Measurements from ENCODE around the gene ZNF784. TPM values are rescaled to one million over a fixed set of nuclear protein-coding genes. Genes with fewer than 3 reads are reported as not detected.
A peak's percentile ranks its signal among the peaks of the same experiment; 100 is the strongest.

Gene ZNF784
- total and polyA plus RNA-seq, 2 of the 13 experiments (the other 11 are each of a cell fraction or from before 2014, with no cell fraction given) = 4.1 to 4.2 TPM

DNA sequence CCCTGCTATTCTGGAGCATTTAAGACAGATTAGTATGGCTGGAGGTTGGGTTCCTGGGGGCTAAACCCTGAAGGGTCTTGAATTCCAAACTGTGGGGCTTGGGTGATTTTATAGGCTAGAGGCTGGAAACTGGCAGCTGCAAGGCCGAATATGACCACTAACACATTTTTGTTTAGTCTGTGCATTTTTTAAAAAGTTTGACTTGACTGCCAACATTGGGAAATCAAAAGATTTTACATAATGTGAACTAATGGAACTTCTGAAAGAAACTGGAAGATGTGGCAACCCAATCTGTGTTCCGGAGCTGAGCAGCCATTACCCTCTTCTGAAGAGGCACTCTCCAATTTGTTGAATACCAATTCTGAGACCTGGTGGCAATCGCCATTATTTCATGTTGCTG lies 5.1 kb downstream of the ZNF784 start:
- H3K9me3 ChIP-seq (ENCODE audit: low read length) = no peaks in the 10 kb centered on the region

DNA sequence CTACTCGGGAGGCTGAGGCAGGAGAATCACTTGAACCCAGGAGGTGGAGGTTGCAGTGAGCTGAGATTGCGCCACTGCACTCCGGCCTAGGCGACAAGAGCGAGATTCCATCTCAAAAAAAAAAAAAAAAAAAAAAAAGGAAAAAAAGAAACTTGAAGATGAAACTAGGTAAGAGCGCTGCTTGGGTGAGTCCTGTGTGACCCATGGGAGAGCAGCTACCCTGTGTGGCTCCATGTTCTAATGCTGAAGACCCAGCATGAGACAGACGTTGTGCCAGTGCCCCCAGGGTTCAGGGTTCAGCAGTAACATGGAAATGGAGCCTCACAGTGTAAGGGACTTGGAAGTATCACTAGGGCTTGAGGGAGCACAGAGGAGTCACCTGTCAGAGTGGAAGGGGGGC lies 5.9 kb downstream of the ZNF784 start:
- CTCF ChIA-PET (ENCODE audit: low intra/inter-chr PET ratio, low total read pairs) = no interaction called here
- Histone ChIP-seq H2AFZ (ENCODE audit: low read length) (no peak overlapping the region), H3K79me2 (ENCODE audit: insufficient read depth, low read length) (no peaks in the 10 kb centered on the region), H3K9ac (ENCODE audit: insufficient read depth, low read depth, low read length) (no peak overlapping the region), H3K4me1 (ENCODE audit: insufficient read depth, low read length) (peaks cover 19% of the 10 kb centered on the region), H3K4me2 (ENCODE audit: low read depth, low read length) (no peak overlapping the region), H3K9me3 (ENCODE audit: low read length) (no peaks in the 10 kb centered on the region), H3K4me3 (replicated peaks in 1 of 3; ENCODE audit: insufficient read depth in 1 of 3, low read depth in 2 of 3, low read length in 3 of 3) (no peak overlapping the region), H3K27me3 (ENCODE audit: control insufficient read depth in 1 of 2, insufficient read depth in 2 of 2, low read length in 2 of 2) (no peaks in the 10 kb centered on the region), H4K20me1 (ENCODE audit: insufficient read depth, low read length) (peaks cover 8% of the 10 kb centered on the region; the same call in 1 of the 2 replicates), H3K36me3 (replicated peaks in 1 of 2; ENCODE audit: control insufficient read depth in 1 of 2, insufficient read depth in 2 of 2, low read length in 2 of 2) (peaks cover 2 to 5% of the 10 kb centered on the region in 2 experiments; a peak in 1 of 5 replicates), H3K27ac (ENCODE audit: extremely low read length, insufficient read depth, low read length) (no peak overlapping the region)
- no TSS peak for BruUV-seq (replicated peaks)
- DNase-seq (ENCODE audit: low spot score) (no peak), ATAC-seq (no peak), FAIRE-seq (no peak)
- POLR2A ChIA-PET = interaction anchor here (0.7 kb wide), 1 partner anchor 12 kb away, joined by 5 read pairs; no protein-coding TSS in a partner anchor
- intact Hi-C loops (cut with micrococcal nuclease; ENCODE audit: unreplicated experiment) = no loop called here
- WGBS (ENCODE audit: low lambda C conversion rate) = 88% methylated on average over 7 of the region's 7 CpGs
- TF ChIP-seq MIER2 (CRISPR knock-in tag; IDR thresholded peaks at IDR 0.05) (no peak), ZNF263 (CRISPR knock-in tag; IDR thresholded peaks at IDR 0.05) (0 out of 2 replicates have a peak, but pooled peaks have one; percentile 32), POLR2G (IDR thresholded peaks at IDR 0.05; ENCODE audit: low read depth, low read length) (peak; percentile 31; the same call in 1 of the 2 replicates), POLR2AphosphoS5 (IDR thresholded peaks at IDR 0.05; ENCODE audit: low read depth, low read length) (peak; percentile 24; the same call in 1 of the 2 replicates)
- in situ Hi-C loops (cut with HindIII; ENCODE audit: extremely low pct_ligation_motif_present, low pct_unique_long_range_greater_than_20kb) = no loop called here

More for the DNA sequence above, 5.1 kb downstream of the ZNF784 start:
- H3K36me3 ChIP-seq (replicated peaks in 1 of 2; ENCODE audit: control insufficient read depth in 1 of 2, insufficient read depth in 2 of 2, low read length in 2 of 2) = peaks cover 2 to 5% of the 10 kb centered on the region in 2 experiments; a peak in 1 of 5 replicates
- TSS peak; percentile 44 for BruUV-seq (replicated peaks)
- no peak for FAIRE-seq
- in situ Hi-C loops (cut with HindIII; ENCODE audit: extremely low pct_ligation_motif_present, low pct_unique_long_range_greater_than_20kb) (no loop called here), intact Hi-C loops (cut with micrococcal nuclease; ENCODE audit: unreplicated experiment) (no loop called here)
- no peak overlapping the region for H3K4me2 ChIP-seq (ENCODE audit: low read depth, low read length)
- H3K4me3 ChIP-seq (replicated peaks in 1 of 3; ENCODE audit: insufficient read depth in 1 of 3, low read depth in 2 of 3, low read length in 3 of 3) = no peak overlapping the region
- no peak overlapping the region for H3K9ac ChIP-seq (ENCODE audit: insufficient read depth, low read depth, low read length)
- ATAC-seq = no peak
- H4K20me1 ChIP-seq (ENCODE audit: insufficient read depth, low read length) = peaks cover 14% of the 10 kb centered on the region; the same call in 1 of the 2 replicates
- ChIA-PET CTCF (ENCODE audit: low intra/inter-chr PET ratio, low total read pairs) (no interaction called here), POLR2A (interaction anchor here (1.9 kb wide), 1 partner anchor 13 kb away, joined by 6 read pairs; no protein-coding TSS in a partner anchor)
- TF ChIP-seq DNMT1 (CRISPR knock-in tag; IDR thresholded peaks at IDR 0.05) (no peak), POLR2G (IDR thresholded peaks at IDR 0.05; ENCODE audit: low read depth, low read length) (peak; percentile 36; the same call in 1 of the 2 replicates)
- H3K4me1 ChIP-seq (ENCODE audit: insufficient read depth, low read length) = peaks cover 25% of the 10 kb centered on the region
- H2AFZ ChIP-seq (ENCODE audit: low read length) = no peak overlapping the region
- H3K79me2 ChIP-seq (ENCODE audit: insufficient read depth, low read length) = peaks cover 4% of the 10 kb centered on the region
- WGBS (ENCODE audit: low lambda C conversion rate) = 92% methylated on average over 3 of the region's 3 CpGs
- DNase-seq (ENCODE audit: low spot score) = no peak
- H3K27me3 ChIP-seq (ENCODE audit: control insufficient read depth in 1 of 2, insufficient read depth in 2 of 2, low read length in 2 of 2) = no peaks in the 10 kb centered on the region
- H3K27ac ChIP-seq (ENCODE audit: extremely low read length, insufficient read depth, low read length) = no peak overlapping the region

Measured in HepG2 (cell line).